PFSK-1 (cell line): Measurements from ENCODE around the gene NOL4L.

Source experiments
- FOXP2 ChIP-seq: optimal IDR thresholded peaks from 2 replicates; pipeline ENCODE3; 2011; ENCODE audit warnings: borderline replicate concordance, control low read depth, inconsistent platforms; ENCODE audit not compliant: insufficient read depth; ENCODE audit errors: extremely low read length, extremely low read depth
- POLR2AphosphoS5 ChIP-seq: IDR thresholded peaks from 2 replicates; pipeline ENCODE4 v1.6.1; 2012; ENCODE audit warnings: low read depth, mild to moderate bottlenecking, control low read depth, low read length, moderate library complexity
- REST ChIP-seq, 2 experiments: IDR thresholded peaks; 2 replicates each; pipeline versions ENCODE4 v1.6.1 to v1.8.0; 2011 to 2012; ENCODE audit warnings: low read depth in 2 of 2, low read length in 2 of 2, control low read depth in 1 of 2, inconsistent platforms in 1 of 2, mild to moderate bottlenecking in 1 of 2, moderate library complexity in 1 of 2; ENCODE audit not compliant: insufficient read depth in 1 of 2
- SIN3A ChIP-seq: IDR thresholded peaks from 2 replicates; pipeline ENCODE4 v1.6.1; 2012; ENCODE audit warnings: mild to moderate bottlenecking, low read length, moderate library complexity, borderline replicate concordance; ENCODE audit not compliant: insufficient read depth

DNA sequence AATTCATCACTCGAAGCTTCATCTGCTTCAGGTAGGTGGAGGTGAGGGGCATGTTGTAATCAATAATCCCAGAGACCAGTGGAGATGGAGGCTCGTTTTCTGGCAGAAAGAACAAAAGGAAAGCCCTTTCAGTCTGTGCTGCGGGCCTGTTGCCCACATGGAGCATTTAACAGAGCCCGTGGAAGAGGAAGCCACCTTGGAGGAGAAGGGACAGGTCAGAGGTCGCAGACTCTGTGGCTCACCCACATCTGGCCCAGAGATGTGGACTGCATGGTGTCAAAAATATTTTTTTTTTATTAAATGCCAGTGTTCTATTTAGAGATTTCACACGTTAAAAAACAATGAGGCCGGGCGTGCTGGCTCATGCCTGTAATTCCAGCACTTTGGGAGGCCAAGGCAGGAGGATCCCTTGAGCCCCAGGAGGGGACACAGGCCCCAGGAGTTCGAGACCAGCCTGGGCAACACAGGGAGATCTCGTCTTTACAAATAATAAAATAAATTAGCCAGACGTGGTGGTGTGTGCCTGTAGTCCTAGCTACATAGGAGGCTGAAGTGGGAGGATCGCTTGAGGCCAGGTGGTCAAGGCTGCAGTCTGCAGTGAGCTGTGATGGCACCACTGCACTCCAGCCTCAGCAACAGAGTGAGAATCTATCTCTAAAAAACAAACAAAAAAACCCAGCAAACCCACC lies 73.6 kb downstream of the NOL4L start:
- TF ChIP-seq POLR2AphosphoS5: no peak
- TF ChIP-seq SIN3A: no peak
- TF ChIP-seq FOXP2: no peak
- TF ChIP-seq REST (IDR thresholded peaks at IDR 0.05; ENCODE audit: insufficient read depth in 1 of 2, low read depth in 2 of 2, low read length in 2 of 2): no peak
